Neuronal stem cell (in vitro differentiated cells): ENCODE measurements around the gene DIP2C.

ENCODE experiments used
- DNase-seq: peaks from one replicate; pipeline ENCODE4 v3.0.0-alpha.2; 2013; ENCODE audit warnings: low spot score
- H2AFZ ChIP-seq: one replicate; pipeline ENCODE4 v1.6.1; 2013; ENCODE audit warnings: mild to moderate bottlenecking, low read length, inconsistent platforms
- H2AK5ac ChIP-seq: 2 replicates; pipeline ENCODE4 v1.6.1; 2013; ENCODE audit warnings: low read depth, mild to moderate bottlenecking, inconsistent platforms, low read length, moderate library complexity, mixed read lengths
- H2BK120ac ChIP-seq: 2 replicates; pipeline ENCODE4 v1.6.1; 2013; ENCODE audit warnings: low read depth, mild to moderate bottlenecking, inconsistent platforms, low read length, moderate library complexity, mixed read lengths
- H2BK12ac ChIP-seq: one replicate; pipeline ENCODE4 v1.6.1; 2013; ENCODE audit warnings: low read length, inconsistent platforms
- H2BK15ac ChIP-seq: 2 replicates; pipeline ENCODE4 v1.6.1; 2013; ENCODE audit warnings: mild to moderate bottlenecking, low read length, inconsistent platforms, mixed read lengths
- H2BK5ac ChIP-seq: one replicate; pipeline ENCODE4 v1.6.1; 2013; ENCODE audit warnings: inconsistent platforms, mild to moderate bottlenecking, low read length, moderate library complexity
- H3K14ac ChIP-seq: one replicate; pipeline ENCODE4 v1.6.1; 2013; ENCODE audit warnings: low read length, inconsistent platforms
- H3K18ac ChIP-seq: 2 replicates; pipeline ENCODE4 v1.6.1; 2013; ENCODE audit warnings: low read length, inconsistent platforms
- H3K23ac ChIP-seq: 2 replicates; pipeline ENCODE4 v1.6.1; 2013; ENCODE audit warnings: low read depth, mild to moderate bottlenecking, mixed read lengths, low read length, inconsistent platforms; ENCODE audit not compliant: poor library complexity
- H3K27ac ChIP-seq: replicated peaks from 3 replicates; pipeline ENCODE4 v1.5.1; 2013; ENCODE audit warnings: low read length, inconsistent platforms
- H3K27me3 ChIP-seq, 3 experiments: 2 replicates each; pipeline ENCODE4 v1.6.1; 2013; ENCODE audit warnings: low read length in 3 of 3, mild to moderate bottlenecking in 2 of 3, inconsistent platforms in 1 of 3, low read depth in 1 of 3, mixed read lengths in 1 of 3, moderate library complexity in 1 of 3; ENCODE audit not compliant: control insufficient read depth in 3 of 3, insufficient read depth in 3 of 3
- H3K36me3 ChIP-seq, 2 donors: replicated peaks in 1 of 2; 2 replicates each; pipeline ENCODE4 v1.6.1; 2013; ENCODE audit warnings: low read length in 2 of 2; ENCODE audit not compliant: control insufficient read depth in 2 of 2, insufficient read depth in 2 of 2
- H3K4ac ChIP-seq: 2 replicates; pipeline ENCODE4 v1.6.1; 2013; ENCODE audit warnings: inconsistent platforms, mild to moderate bottlenecking, low read length, moderate library complexity
- H3K4me1 ChIP-seq, 2 donors: 1 replicate in 1 of 2; 2 replicates in 1 of 2; pipeline ENCODE4 v1.6.1; 2013; ENCODE audit warnings: low read length in 2 of 2, low read depth in 1 of 2; ENCODE audit not compliant: control insufficient read depth in 2 of 2, insufficient read depth in 1 of 2
- H3K4me2 ChIP-seq: one replicate; pipeline ENCODE4 v1.6.1; 2013; ENCODE audit warnings: mild to moderate bottlenecking, low read length, inconsistent platforms; ENCODE audit not compliant: insufficient read depth, poor library complexity, severe bottlenecking
- H3K4me3 ChIP-seq, 2 donors: 2 replicates each; pipeline ENCODE4 v1.5.1; 2013; ENCODE audit warnings: low read length in 2 of 2, mild to moderate bottlenecking in 2 of 2, inconsistent platforms in 1 of 2, moderate library complexity in 1 of 2
- H3K79me1 ChIP-seq: one replicate; pipeline ENCODE4 v1.6.1; 2013; ENCODE audit warnings: low read depth, mild to moderate bottlenecking, inconsistent platforms, low read length, moderate library complexity
- H3K9ac ChIP-seq: one replicate; pipeline ENCODE4 v1.6.1; 2013; ENCODE audit warnings: mild to moderate bottlenecking, low read depth, low read length, inconsistent platforms; ENCODE audit not compliant: poor library complexity
- H3K9me3 ChIP-seq, 2 donors: replicated peaks in 1 of 2; 2 replicates each; pipeline versions ENCODE3 to v1.6.1; 2013; ENCODE audit warnings: low read length in 2 of 2, mild to moderate bottlenecking in 2 of 2, inconsistent platforms in 1 of 2, low read depth in 1 of 2, mixed read lengths in 1 of 2, moderate library complexity in 1 of 2; ENCODE audit not compliant: control insufficient read depth in 2 of 2, insufficient read depth in 1 of 2
- H4K8ac ChIP-seq: one replicate; pipeline ENCODE4 v1.6.1; 2013; ENCODE audit warnings: low read depth, mild to moderate bottlenecking, inconsistent platforms, low read length, moderate library complexity
- H4K91ac ChIP-seq: one replicate; pipeline ENCODE4 v1.6.1; 2013; ENCODE audit warnings: low read length, low read depth, mild to moderate bottlenecking, inconsistent platforms; ENCODE audit not compliant: poor library complexity
- WGBS, 2 donors: extraction: QIAGEN DNeasy Blood & Tissue Kit; methylation state at CpG; one replicate each; pipeline ENCODE4 v1.1.7; 2013; ENCODE audit warnings: missing lambda C conversion rate in 2 of 2, mixed read lengths in 1 of 2; ENCODE audit not compliant: insufficient read length in 2 of 2, insufficient replicate concordance in 1 of 2; ENCODE audit errors: extremely low coverage in 2 of 2; 5-methylcytosine and 5-hydroxymethylcytosine counted together

The DIP2C gene

GRCh38 chr10:299969-300368 is 389.5 kb downstream of the DIP2C start:
- DNase-seq = no peak
- Histone ChIP-seq H3K27me3 (no peaks in the 10 kb centered on the region), H3K14ac (no peak overlapping the region), H3K9ac (no peak overlapping the region), H4K8ac (no peak overlapping the region), H2BK12ac (no peak overlapping the region), H2BK120ac (no peak overlapping the region), H3K27ac (no peak overlapping the region), H2BK15ac (no peak overlapping the region), H2BK5ac (no peak overlapping the region), H3K4me1 (no peaks in the 10 kb centered on the region), H3K9me3 (peaks cover 0 to 4% of the 10 kb centered on the region in 2 donors), H3K4ac (no peak overlapping the region), H3K4me2 (no peak overlapping the region), H3K23ac (no peak overlapping the region), H3K4me3 (no peak overlapping the region), H3K18ac (no peak overlapping the region), H3K36me3 (peaks cover 17 to 30% of the 10 kb centered on the region in 2 donors), H4K91ac (no peak overlapping the region), H2AFZ (no peak overlapping the region), H2AK5ac (no peak overlapping the region), H3K79me1 (peaks cover 2% of the 10 kb centered on the region)
- no CpG with 5 or more reads among the region's 7 CpGs for WGBS, 2 donors

DNA sequence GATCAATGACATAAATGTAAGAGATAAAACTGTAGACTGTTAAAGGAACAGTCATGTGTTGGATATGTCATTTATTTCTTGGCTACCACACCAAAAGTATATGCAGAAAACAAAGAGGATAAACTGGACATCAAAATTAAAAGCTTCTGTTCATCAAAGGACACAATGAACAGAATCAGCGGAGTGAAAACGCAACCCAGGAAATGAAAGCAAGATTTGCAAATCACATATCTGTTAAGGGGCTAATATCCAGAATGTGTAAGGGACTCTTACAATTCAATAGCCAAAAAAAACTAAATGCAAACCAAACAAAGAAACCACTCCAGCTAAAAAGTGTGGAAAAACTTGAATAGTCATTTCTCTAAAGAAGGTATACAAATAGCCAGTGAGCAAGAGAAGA is 390.0 kb downstream of the DIP2C start:
- Histone ChIP-seq H3K4me2 (no peak overlapping the region), H3K79me1 (no peaks in the 10 kb centered on the region), H3K9me3 (peaks cover 0 to 2% of the 10 kb centered on the region in 2 donors), H4K8ac (no peak overlapping the region), H3K36me3 (peaks cover 13 to 30% of the 10 kb centered on the region in 2 donors), H3K4me3 (no peak overlapping the region), H3K23ac (no peak overlapping the region), H3K27me3 (no peaks in the 10 kb centered on the region), H3K18ac (no peak overlapping the region), H3K4me1 (no peaks in the 10 kb centered on the region), H3K4ac (no peak overlapping the region), H3K27ac (no peak overlapping the region), H2BK5ac (no peak overlapping the region), H2AK5ac (no peak overlapping the region), H2BK120ac (no peak overlapping the region), H3K14ac (no peak overlapping the region), H3K9ac (no peak overlapping the region), H4K91ac (no peak overlapping the region), H2BK15ac (no peak overlapping the region), H2AFZ (no peak overlapping the region), H2BK12ac (no peak overlapping the region)
- WGBS, 2 donors = no CpG with 5 or more reads among the region's 2 CpGs
- DNase-seq = no peak

DNA sequence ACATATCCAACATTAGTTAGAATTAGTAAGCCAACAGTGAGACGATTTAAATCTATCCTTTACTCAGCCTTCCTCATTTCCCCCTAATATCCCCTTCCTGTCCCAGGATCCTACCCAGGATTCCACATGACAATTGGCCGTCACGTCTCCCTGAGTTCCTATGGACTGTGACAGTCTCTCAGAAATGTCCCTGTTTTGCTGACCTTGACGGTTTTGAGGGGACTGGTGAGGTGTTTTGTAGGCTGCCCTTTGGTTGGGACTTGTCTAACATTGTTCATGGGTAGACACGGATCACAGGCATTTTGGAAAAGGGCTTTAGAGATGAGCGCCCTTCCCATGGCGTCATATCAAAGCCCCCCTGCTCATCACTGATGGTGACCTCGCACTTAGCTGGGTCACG is 391.4 kb downstream of the DIP2C start:
- Histone ChIP-seq H3K9ac (no peak overlapping the region), H2AK5ac (no peak overlapping the region), H3K36me3 (peaks cover 10 to 27% of the 10 kb centered on the region in 2 donors), H3K14ac (no peak overlapping the region), H4K8ac (no peak overlapping the region), H3K79me1 (no peaks in the 10 kb centered on the region), H3K9me3 (no peaks in the 10 kb centered on the region), H3K27ac (no peak overlapping the region), H2BK15ac (no peak overlapping the region), H3K4me3 (no peak overlapping the region), H2BK12ac (no peak overlapping the region), H3K4me1 (peaks cover 0 to 6% of the 10 kb centered on the region in 2 donors), H3K27me3 (no peaks in the 10 kb centered on the region), H4K91ac (no peak overlapping the region), H3K4me2 (no peak overlapping the region), H3K4ac (no peak overlapping the region), H3K23ac (no peak overlapping the region), H2BK120ac (no peak overlapping the region), H2AFZ (no peak overlapping the region), H2BK5ac (no peak overlapping the region), H3K18ac (no peak overlapping the region)
- no CpG with 5 or more reads among the region's 9 CpGs for WGBS, 2 donors
- no peak for DNase-seq

DNA sequence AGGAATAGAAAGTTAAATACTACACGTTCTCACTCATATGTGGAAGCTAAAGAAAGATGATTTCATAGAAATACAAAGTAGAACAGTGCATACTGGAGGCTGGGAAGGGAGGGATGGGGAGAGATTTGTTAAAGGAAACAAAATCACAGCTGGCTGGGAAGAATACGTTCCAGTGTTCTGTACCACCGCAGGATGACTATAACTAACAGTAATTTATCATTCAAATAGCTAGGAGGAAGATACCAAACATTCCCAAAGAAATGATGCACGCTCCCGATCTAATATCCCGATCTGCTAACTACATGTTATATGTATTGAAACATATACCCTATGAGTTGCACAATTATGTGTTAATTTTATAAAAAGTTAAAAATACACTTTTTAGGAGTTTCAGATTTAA is 391.9 kb downstream of the DIP2C start:
- H3K36me3 ChIP-seq = peaks cover 7 to 22% of the 10 kb centered on the region in 2 donors
- no peak overlapping the region for H3K18ac ChIP-seq
- H3K9ac ChIP-seq = no peak overlapping the region
- H3K14ac ChIP-seq = no peak overlapping the region
- no peak overlapping the region for H2BK15ac ChIP-seq
- H3K4me3 ChIP-seq = no peak overlapping the region
- no peak overlapping the region for H3K23ac ChIP-seq
- DNase-seq = no peak
- no peaks in the 10 kb centered on the region for H3K27me3 ChIP-seq
- H2BK120ac ChIP-seq = no peak overlapping the region
- no peaks in the 10 kb centered on the region for H3K79me1 ChIP-seq
- no peak overlapping the region for H2AFZ ChIP-seq
- H3K9me3 ChIP-seq = no peaks in the 10 kb centered on the region
- H3K4me2 ChIP-seq = no peak overlapping the region
- no CpG with 5 or more reads among the region's 6 CpGs for WGBS, 2 donors
- H4K91ac ChIP-seq = no peak overlapping the region
- H2BK12ac ChIP-seq = no peak overlapping the region
- no peak overlapping the region for H3K4ac ChIP-seq
- peaks cover 0 to 8% of the 10 kb centered on the region in 2 donors for H3K4me1 ChIP-seq
- no peak overlapping the region for H3K27ac ChIP-seq
- H2AK5ac ChIP-seq = no peak overlapping the region
- H2BK5ac ChIP-seq = no peak overlapping the region
- H4K8ac ChIP-seq = no peak overlapping the region
